NCI-H1694 treated with DMSO at 0.1 percent for 48 hours (cell line): ENCODE results near the gene LILRB2.
"Not testable (repeated sequence)": the region's sequence is repeated elsewhere in the genome, so short reads cannot be mapped to it uniquely, and the experiment has no call there.

Source experiments
- DNase-seq: peaks from one replicate; lab custom pipeline; 2025; lab: John Stamatoyannopoulos, UW

LILRB2 gene

GRCh38 chr19:54305141-54305540 lies 24.2 kb upstream of the LILRB2 start:
- no peak for DNase-seq

- DNase-seq: no peak
Observed at GRCh38 chr19:54302257-54302656, 21.3 kb upstream of the LILRB2 start.

GRCh38 chr19:54299515-54299914 lies 18.6 kb upstream of the LILRB2 start:
- no peak for DNase-seq

- DNase-seq: no peak
Observed at GRCh38 chr19:54299126-54299498, 18.2 kb upstream of the LILRB2 start.

GRCh38 chr19:54298357-54299125 lies 17.6 kb upstream of the LILRB2 start:
- no peak for DNase-seq

- no peak for DNase-seq
Observed at GRCh38 chr19:54297759-54298305, 16.9 kb upstream of the LILRB2 start.

GRCh38 chr19:54294539-54294938 lies 13.6 kb upstream of the LILRB2 start:
- DNase-seq: no peak

GRCh38 chr19:54289160-54289559 lies 8.2 kb upstream of the LILRB2 start:
- DNase-seq: not testable (repeated sequence)

GRCh38 chr19:54287456-54287855 lies 6.5 kb upstream of the LILRB2 start:
- no peak for DNase-seq

- DNase-seq: not testable (repeated sequence)
Observed at GRCh38 chr19:54286283-54286682, 5.4 kb upstream of the LILRB2 start.

GRCh38 chr19:54285427-54286056 lies 4.6 kb upstream of the LILRB2 start:
- not testable (repeated sequence) for DNase-seq

- DNase-seq: no peak
Observed at GRCh38 chr19:54282686-54283470, 2.0 kb upstream of the LILRB2 start.

GRCh38 chr19:54281729-54282075 lies 792 bp upstream of the LILRB2 start:
- DNase-seq: not testable (repeated sequence)

GRCh38 chr19:54280441-54280840 lies 469 bp downstream of the LILRB2 start:
- not testable (repeated sequence) for DNase-seq

GRCh38 chr19:54280025-54280424 lies 885 bp downstream of the LILRB2 start:
- DNase-seq: not testable (repeated sequence)

GRCh38 chr19:54279406-54279962 lies 1.4 kb downstream of the LILRB2 start:
- DNase-seq: no peak

GRCh38 chr19:54278571-54279195 lies 2.2 kb downstream of the LILRB2 start:
- DNase-seq: not testable (repeated sequence)

GRCh38 chr19:54278056-54278455 lies 2.9 kb downstream of the LILRB2 start:
- not testable (repeated sequence) for DNase-seq

- not testable (repeated sequence) for DNase-seq
Observed at GRCh38 chr19:54277111-54277615, 3.7 kb downstream of the LILRB2 start.

- no peak for DNase-seq
Observed at GRCh38 chr19:54275951-54276350, 5.0 kb downstream of the LILRB2 start.

- not testable (repeated sequence) for DNase-seq
Observed at GRCh38 chr19:54274516-54274915, 6.4 kb downstream of the LILRB2 start.

- no peak for DNase-seq
Observed at GRCh38 chr19:54273821-54274220, 7.1 kb downstream of the LILRB2 start.
